HCT116 (cell line): ENCODE results near the gene MAPK6. TPM values are rescaled to one million over a fixed set of nuclear protein-coding genes. Genes with fewer than 3 reads are reported as not detected.

Source experiments
- ATAC-seq: fragments of 200-7000 bp; cut with Tn5 transposase; 2 replicates; pipeline ENCODE4 v1.9.1; 2020; ENCODE audit warnings: mild to moderate bottlenecking, moderate library complexity
- BruUV-seq: library from RNA; stranded (reverse); fragments of 400-500 nt; replicated peaks from 2 replicates; lab custom pipeline; 2021; lab: Mats Ljungman, UMichigan
- CTCF ChIA-PET: fragments of 300-600 bp; sonication (Branson Sonifier 250); formaldehyde crosslinking; loops from one replicate; lab custom pipeline; 2021; ENCODE audit warnings: antibody characterized with exemption; lab: Charles Lee
- POLR2A ChIA-PET: fragments of 300-600, 350-600 bp; sonication (Branson Sonifier 250); formaldehyde crosslinking; loops from one replicate; lab custom pipeline; 2021; ENCODE audit warnings: antibody characterized with exemption; lab: Charles Lee
- RAD21 ChIA-PET, 2 experiments: fragments of 300-600 bp; sonication (Branson Sonifier 250); formaldehyde crosslinking; loops; one replicate each; lab custom pipeline; 2023; ENCODE audit warnings: low total read pairs in 2 of 2; ENCODE audit not compliant: uncharacterized antibody in 2 of 2, unreplicated experiment in 2 of 2, low non-redundant PET in 1 of 2; lab: Charles Lee
- DNase-seq: peaks from one replicate; pipeline ENCODE4 v3.0.0-alpha.2; 2010; ENCODE audit warnings: low read depth, low spot score
- H2AFZ ChIP-seq: fragments of 200-600 bp; shearing (Covaris generic), sonication (generic); 2 replicates; pipeline ENCODE4 v1.6.1; 2017; ENCODE audit warnings: low read depth, mixed run types, mixed read lengths, antibody characterized with exemption, low read length; ENCODE audit not compliant: poor library complexity, severe bottlenecking
- H3K27ac ChIP-seq: 2 replicates; pipeline ENCODE4 v1.5.1; 2012; ENCODE audit warnings: low read depth, low read length
- H3K27me3 ChIP-seq: fragments of 200-600 bp; sonication (generic); 2 replicates; pipeline ENCODE4 v1.6.1; 2016; ENCODE audit warnings: mixed run types, low read length, mixed read lengths; ENCODE audit not compliant: insufficient read depth
- H3K36me3 ChIP-seq, 2 experiments: fragments of 200-500 bp in 1 of 2; fragments of 200-600 bp in 1 of 2; sonication (Bioruptor generic) in 1 of 2; sonication (generic) in 1 of 2; 2 replicates each; pipeline versions ENCODE4 v1.5.1 to v1.6.1; 2014 to 2016; ENCODE audit warnings: low read length in 2 of 2, inconsistent platforms in 1 of 2, mixed read lengths in 1 of 2, mixed run types in 1 of 2; ENCODE audit not compliant: insufficient read depth in 2 of 2, control insufficient read depth in 1 of 2
- H3K4me1 ChIP-seq, 2 experiments: fragments of 200-600 bp in 1 of 2; sonication (generic) in 1 of 2; 2 replicates each; pipeline versions ENCODE4 v1.5.1 to v1.6.1; 2012 to 2017; ENCODE audit warnings: low read length in 2 of 2, inconsistent platforms in 1 of 2, mild to moderate bottlenecking in 1 of 2, mixed read lengths in 1 of 2, mixed run types in 1 of 2, moderate library complexity in 1 of 2; ENCODE audit not compliant: insufficient read depth in 2 of 2, control insufficient read depth in 1 of 2
- H3K4me2 ChIP-seq: fragments of 200-600 bp; sonication (generic); 2 replicates; pipeline ENCODE4 v1.6.1; 2017; ENCODE audit warnings: mixed run types, low read length, mixed read lengths
- H3K4me3 ChIP-seq, 2 experiments: fragments of 200-600 bp in 1 of 2; sonication (generic) in 1 of 2; replicated peaks in 1 of 2; 2 replicates each; pipeline ENCODE4 v1.5.1; 2011 to 2016; ENCODE audit warnings: low read length in 2 of 2, control low read depth in 1 of 2, low read depth in 1 of 2, mild to moderate bottlenecking in 1 of 2, mixed read lengths in 1 of 2, mixed run types in 1 of 2
- H3K79me2 ChIP-seq: fragments of 200-600 bp; sonication (generic); 2 replicates; pipeline ENCODE4 v1.6.1; 2017; ENCODE audit warnings: mild to moderate bottlenecking, mixed run types, low read length, moderate library complexity, mixed read lengths; ENCODE audit not compliant: insufficient read depth
- H3K9ac ChIP-seq: fragments of 200-600 bp; sonication (generic); 2 replicates; pipeline ENCODE4 v1.6.1; 2016; ENCODE audit warnings: low read length, mixed read lengths
- H3K9me2 ChIP-seq: fragments of 200-600 bp; sonication (generic), shearing (Covaris generic); 2 replicates; pipeline ENCODE4 v1.6.1; 2017; ENCODE audit warnings: mixed run types, mild to moderate bottlenecking, moderate library complexity; ENCODE audit not compliant: insufficient read depth
- H3K9me3 ChIP-seq, 2 experiments: fragments of 200-500 bp in 1 of 2; fragments of 200-600 bp in 1 of 2; sonication (Bioruptor generic) in 1 of 2; sonication (generic) in 1 of 2; 2 replicates each; pipeline ENCODE4 v1.6.1; 2014 to 2017; ENCODE audit warnings: low read length in 2 of 2, mixed read lengths in 2 of 2, inconsistent platforms in 1 of 2, low read depth in 1 of 2, mild to moderate bottlenecking in 1 of 2, mixed run types in 1 of 2, moderate library complexity in 1 of 2; ENCODE audit not compliant: control insufficient read depth in 1 of 2, insufficient read depth in 1 of 2
- H4K20me1 ChIP-seq: fragments of 200-600 bp; sonication (generic), shearing (Covaris generic); 2 replicates; pipeline ENCODE4 v1.6.1; 2017; ENCODE audit warnings: mixed run types, mild to moderate bottlenecking, moderate library complexity; ENCODE audit not compliant: insufficient read depth
- CBX3 ChIP-seq: IDR thresholded peaks from 2 replicates; pipeline ENCODE4 v1.6.1; 2012; ENCODE audit warnings: low read depth
- EGR1 ChIP-seq: IDR thresholded peaks from 2 replicates; pipeline ENCODE4 v1.6.1; 2012; ENCODE audit warnings: low read depth
- FOSL1 ChIP-seq: IDR thresholded peaks from 2 replicates; pipeline ENCODE4 v1.6.1; 2012; ENCODE audit warnings: low read depth
- JUND ChIP-seq: IDR thresholded peaks from 2 replicates; pipeline ENCODE4 v1.6.1; 2012
- POLR2AphosphoS5 ChIP-seq: IDR thresholded peaks from 2 replicates; pipeline ENCODE4 v1.6.1; 2011; ENCODE audit warnings: mild to moderate bottlenecking, low read depth, low read length, moderate library complexity
- TCF7L2 ChIP-seq: IDR thresholded peaks from 2 replicates; pipeline ENCODE4 v1.7.0; 2011; ENCODE audit warnings: borderline replicate concordance, inconsistent platforms; ENCODE audit not compliant: insufficient read depth, insufficient read length; ENCODE audit errors: extremely low read depth
- intact Hi-C: fragments of 100-400 bp; cut with micrococcal nuclease; formaldehyde crosslinking; loops from 2 replicates; pipeline ENCODE4 v1.10.0; 2022
- total RNA-seq: library from RNA; stranded (reverse); gene quantifications from one replicate; pipeline ENCODE4 v1.2.1, GENCODE V29; 2021; ENCODE audit not compliant: unreplicated experiment
- TF ChIP-seq, protein P1 (sequence below): IDR thresholded peaks from 2 replicates; pipeline ENCODE4 v1.6.1; 2011; ENCODE audit warnings: mild to moderate bottlenecking, low read length, moderate library complexity; ENCODE audit not compliant: insufficient replicate concordance; ENCODE audit errors: extremely low read depth
- TF ChIP-seq, protein P2 (sequence below): IDR thresholded peaks from 2 replicates; pipeline ENCODE4 v1.6.1; 2012
- TF ChIP-seq, protein P3 (sequence below), 3 experiments: fragments of 200-600 bp in 1 of 3; sonication (generic) in 1 of 3; IDR thresholded peaks in 2 of 3; conservative IDR thresholded peaks in 1 of 3; 2 replicates each; pipeline ENCODE4 v1.5.1; 2012 to 2017; ENCODE audit warnings: low read depth in 2 of 3, low read length in 2 of 3, antibody characterized with exemption in 1 of 3, borderline replicate concordance in 1 of 3, control low read depth in 1 of 3, mild to moderate bottlenecking in 1 of 3, mixed read lengths in 1 of 3, mixed run types in 1 of 3, moderate library complexity in 1 of 3; ENCODE audit not compliant: insufficient read depth in 1 of 3

The MAPK6 gene
- total RNA-seq, 1 experiment from 2014 or later, result 57.4 TPM

DNA sequence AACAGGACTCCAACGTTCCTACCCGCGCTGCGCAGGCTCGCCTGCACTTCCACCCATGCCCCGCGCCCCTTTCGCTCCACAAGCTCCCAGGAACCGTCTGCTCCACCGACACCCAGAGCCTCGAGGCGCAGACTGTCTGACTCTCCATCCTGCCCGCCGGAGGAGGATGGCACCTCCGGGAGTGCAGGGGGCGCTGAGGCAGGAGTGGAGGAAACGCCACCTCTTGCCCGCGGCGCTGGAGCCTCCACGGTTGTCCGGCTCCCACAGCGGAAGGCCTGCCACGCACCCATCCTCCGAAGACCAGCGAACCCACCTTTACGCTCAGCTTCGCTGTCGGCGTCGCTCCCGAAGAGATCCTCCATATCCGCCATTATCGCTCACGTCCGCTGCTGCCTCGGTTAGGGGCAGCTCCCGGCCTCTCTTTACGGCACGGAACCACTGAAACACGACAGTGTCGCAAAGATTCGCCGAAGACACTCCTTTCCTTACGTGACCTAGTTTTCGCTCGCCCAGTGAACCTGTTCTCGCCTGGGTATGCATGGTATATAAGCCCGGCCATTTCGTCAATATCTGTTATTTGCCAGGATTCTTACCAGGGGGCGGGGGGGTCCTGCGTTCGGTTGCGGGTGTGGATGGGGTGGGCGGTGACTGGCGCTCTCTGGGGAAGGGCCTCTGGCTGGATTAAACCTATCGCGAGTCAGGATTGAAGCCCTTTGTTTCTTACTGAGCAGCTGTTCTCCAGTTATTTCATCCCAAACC, 47.5 kb upstream of the MAPK6 start, which contains the start of gene LEO1 (continued):
- TF ChIP-seq, protein P1, sequence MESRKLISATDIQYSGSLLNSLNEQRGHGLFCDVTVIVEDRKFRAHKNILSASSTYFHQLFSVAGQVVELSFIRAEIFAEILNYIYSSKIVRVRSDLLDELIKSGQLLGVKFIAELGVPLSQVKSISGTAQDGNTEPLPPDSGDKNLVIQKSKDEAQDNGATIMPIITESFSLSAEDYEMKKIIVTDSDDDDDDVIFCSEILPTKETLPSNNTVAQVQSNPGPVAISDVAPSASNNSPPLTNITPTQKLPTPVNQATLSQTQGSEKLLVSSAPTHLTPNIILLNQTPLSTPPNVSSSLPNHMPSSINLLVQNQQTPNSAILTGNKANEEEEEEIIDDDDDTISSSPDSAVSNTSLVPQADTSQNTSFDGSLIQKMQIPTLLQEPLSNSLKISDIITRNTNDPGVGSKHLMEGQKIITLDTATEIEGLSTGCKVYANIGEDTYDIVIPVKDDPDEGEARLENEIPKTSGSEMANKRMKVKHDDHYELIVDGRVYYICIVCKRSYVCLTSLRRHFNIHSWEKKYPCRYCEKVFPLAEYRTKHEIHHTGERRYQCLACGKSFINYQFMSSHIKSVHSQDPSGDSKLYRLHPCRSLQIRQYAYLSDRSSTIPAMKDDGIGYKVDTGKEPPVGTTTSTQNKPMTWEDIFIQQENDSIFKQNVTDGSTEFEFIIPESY, result no peak
- TF ChIP-seq POLR2AphosphoS5, result peak; percentile 94
- TF ChIP-seq EGR1, result no peak
- no peak for TF ChIP-seq JUND
- TF ChIP-seq, protein P2, sequence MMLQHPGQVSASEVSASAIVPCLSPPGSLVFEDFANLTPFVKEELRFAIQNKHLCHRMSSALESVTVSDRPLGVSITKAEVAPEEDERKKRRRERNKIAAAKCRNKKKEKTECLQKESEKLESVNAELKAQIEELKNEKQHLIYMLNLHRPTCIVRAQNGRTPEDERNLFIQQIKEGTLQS, result no peak
- TF ChIP-seq, all 23 proteins: peak for 9

DNA sequence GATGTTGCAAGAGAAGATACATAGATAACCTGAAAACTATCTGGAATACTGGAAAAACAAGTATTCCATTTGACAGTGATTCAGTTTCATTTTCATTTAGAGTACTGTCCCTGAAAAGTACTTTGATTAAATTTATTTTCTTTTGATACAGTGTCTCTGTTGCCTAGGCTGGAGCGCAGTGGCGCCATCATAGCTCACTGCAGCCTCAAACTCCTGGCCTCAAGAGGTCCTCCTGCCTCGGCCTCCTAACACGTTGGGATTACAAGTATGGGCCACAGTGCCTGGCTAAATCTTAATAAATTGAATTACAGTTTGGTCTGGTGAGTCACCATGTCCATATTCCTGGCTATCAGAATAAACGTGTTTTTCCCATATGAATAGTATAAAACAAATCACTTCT, 45.8 kb upstream of the MAPK6 start:
- Histone ChIP-seq H3K79me2 (peaks cover 32% of the 10 kb centered on the region), H3K9ac (no peak overlapping the region), H2AFZ (no peak overlapping the region), H3K4me2 (no peak overlapping the region), H3K9me2 (no peaks in the 10 kb centered on the region), H3K36me3 (no peaks in the 10 kb centered on the region), H3K9me3 (no peaks in the 10 kb centered on the region), H4K20me1 (no peaks in the 10 kb centered on the region), H3K27me3 (no peaks in the 10 kb centered on the region), H3K4me1 (peaks cover 9 to 10% of the 10 kb centered on the region in 2 experiments; a peak in 3 of 4 replicates), H3K27ac (no peak overlapping the region), H3K4me3 (no peak overlapping the region)
- intact Hi-C loops, result no loop called here
- TF ChIP-seq FOSL1 (no peak), EGR1 (no peak), CBX3 (no peak), TCF7L2 (no peak)
- TF ChIP-seq, protein P3, sequence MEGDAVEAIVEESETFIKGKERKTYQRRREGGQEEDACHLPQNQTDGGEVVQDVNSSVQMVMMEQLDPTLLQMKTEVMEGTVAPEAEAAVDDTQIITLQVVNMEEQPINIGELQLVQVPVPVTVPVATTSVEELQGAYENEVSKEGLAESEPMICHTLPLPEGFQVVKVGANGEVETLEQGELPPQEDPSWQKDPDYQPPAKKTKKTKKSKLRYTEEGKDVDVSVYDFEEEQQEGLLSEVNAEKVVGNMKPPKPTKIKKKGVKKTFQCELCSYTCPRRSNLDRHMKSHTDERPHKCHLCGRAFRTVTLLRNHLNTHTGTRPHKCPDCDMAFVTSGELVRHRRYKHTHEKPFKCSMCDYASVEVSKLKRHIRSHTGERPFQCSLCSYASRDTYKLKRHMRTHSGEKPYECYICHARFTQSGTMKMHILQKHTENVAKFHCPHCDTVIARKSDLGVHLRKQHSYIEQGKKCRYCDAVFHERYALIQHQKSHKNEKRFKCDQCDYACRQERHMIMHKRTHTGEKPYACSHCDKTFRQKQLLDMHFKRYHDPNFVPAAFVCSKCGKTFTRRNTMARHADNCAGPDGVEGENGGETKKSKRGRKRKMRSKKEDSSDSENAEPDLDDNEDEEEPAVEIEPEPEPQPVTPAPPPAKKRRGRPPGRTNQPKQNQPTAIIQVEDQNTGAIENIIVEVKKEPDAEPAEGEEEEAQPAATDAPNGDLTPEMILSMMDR (IDR thresholded peaks at IDR 0.05 in 2 of 3, conservative IDR thresholded peaks at IDR 0.05 in 1 of 3; ENCODE audit: borderline replicate concordance in 1 of 3, insufficient read depth in 1 of 3, low read depth in 2 of 3, low read length in 2 of 3), result no peak
- ATAC-seq (no peak), DNase-seq (no peak)
- POLR2A ChIA-PET, result no interaction called here
- CTCF ChIA-PET, result no interaction called here
- RAD21 ChIA-PET, result no interaction called here
- BruUV-seq, result TSS peak; percentile 58
